Endothelial cell of umbilical vein (primary cell): Measurements from ENCODE around the gene MTTP. TPM values are rescaled to one million over a fixed set of nuclear protein-coding genes. Genes with fewer than 3 reads are reported as not detected.

Source experiments
- BruUV-seq: library from RNA; stranded (reverse); fragments of 400-500 nt; replicated peaks from 2 replicates; lab custom pipeline; 2021; lab: Mats Ljungman, UMichigan
- CTCF ChIA-PET: fragments of 300-600, 350-600 bp; sonication (Branson Sonifier 250); formaldehyde crosslinking; loops from one replicate; lab custom pipeline; 2021; ENCODE audit warnings: antibody characterized with exemption, inconsistent platforms; lab: Charles Lee
- POLR2A ChIA-PET: fragments of 300-600, 350-600 bp; sonication (Branson Sonifier 250); formaldehyde crosslinking; loops from one replicate; lab custom pipeline; 2021; ENCODE audit warnings: antibody characterized with exemption, inconsistent platforms; lab: Charles Lee
- DNase-seq: peaks from one replicate; pipeline ENCODE4 v3.0.0-alpha.2; 2011; ENCODE audit warnings: low read depth, low spot score
- FAIRE-seq: peaks from 2 replicates; lab custom pipeline; 2011; peaks lifted over from hg19 to GRCh38; lab: Jason Lieb, UNC
- H2AFZ ChIP-seq: 2 replicates; pipeline ENCODE4 v1.6.0; 2012; ENCODE audit warnings: low read depth, low read length, control low read depth, inconsistent platforms
- H3K27ac ChIP-seq: 2 replicates; pipeline ENCODE4 v1.5.1; 2011; ENCODE audit warnings: low read depth, mild to moderate bottlenecking, control low read depth, low read length, moderate library complexity; ENCODE audit not compliant: insufficient read depth
- H3K27me3 ChIP-seq, 2 experiments: 2 replicates each; pipeline versions ENCODE4 v1.6.0 to v1.6.1; 2011; ENCODE audit warnings: low read length in 2 of 2, mixed read lengths in 1 of 2; ENCODE audit not compliant: control insufficient read depth in 2 of 2, insufficient read depth in 2 of 2
- H3K36me3 ChIP-seq, 2 experiments: 2 replicates in 1 of 2; 3 replicates in 1 of 2; pipeline ENCODE4 v1.5.1; 2011; ENCODE audit warnings: low read length in 2 of 2, mild to moderate bottlenecking in 1 of 2, moderate library complexity in 1 of 2; ENCODE audit not compliant: control insufficient read depth in 2 of 2, insufficient read depth in 2 of 2; ENCODE audit errors: extremely low read depth in 1 of 2
- H3K4me1 ChIP-seq: 3 replicates; pipeline ENCODE4 v1.5.1; 2011; ENCODE audit warnings: mild to moderate bottlenecking, low read length; ENCODE audit not compliant: control insufficient read depth, insufficient read depth; ENCODE audit errors: extremely low read depth
- H3K4me2 ChIP-seq: 2 replicates; pipeline ENCODE4 v1.6.1; 2011; ENCODE audit warnings: low read length, control low read depth, mixed read lengths; ENCODE audit not compliant: insufficient read depth
- H3K4me3 ChIP-seq, 3 experiments: fragments of 200-600 bp in 1 of 3; sonication (generic), shearing (Covaris generic) in 1 of 3; replicated peaks in 1 of 3; 2 replicates each; pipeline ENCODE4 v1.5.1; 2011 to 2016; ENCODE audit warnings: control low read depth in 3 of 3, low read length in 3 of 3, mild to moderate bottlenecking in 2 of 3, inconsistent platforms in 1 of 3, low read depth in 1 of 3, moderate library complexity in 1 of 3; ENCODE audit not compliant: insufficient read depth in 1 of 3
- H3K79me2 ChIP-seq: 2 replicates; pipeline ENCODE4 v1.6.0; 2012; ENCODE audit warnings: low read length, inconsistent platforms; ENCODE audit not compliant: control insufficient read depth, insufficient read depth
- H3K9ac ChIP-seq: replicated peaks from 2 replicates; pipeline ENCODE3; 2011; ENCODE audit warnings: low read length, control low read depth; ENCODE audit not compliant: insufficient read depth; ENCODE audit errors: extremely low read depth
- H3K9me1 ChIP-seq: replicated peaks from 3 replicates; pipeline ENCODE4 v1.6.0; 2011; ENCODE audit warnings: mild to moderate bottlenecking, low read length; ENCODE audit not compliant: control insufficient read depth, insufficient read depth; ENCODE audit errors: extremely low read depth
- H3K9me3 ChIP-seq: replicated peaks from 2 replicates; pipeline ENCODE4 v1.5.1; 2012; ENCODE audit warnings: low read length, inconsistent platforms; ENCODE audit not compliant: control insufficient read depth, insufficient read depth
- H4K20me1 ChIP-seq: replicated peaks from 2 replicates; pipeline ENCODE3; 2011; ENCODE audit warnings: mild to moderate bottlenecking, low read length; ENCODE audit not compliant: control insufficient read depth, insufficient read depth; ENCODE audit errors: extremely low read depth
- CTCF ChIP-seq, 2 donors: IDR thresholded peaks; 1 replicate in 1 of 2; 2 replicates in 1 of 2; pipeline ENCODE4 v1.5.1; 2011; ENCODE audit warnings: low read length in 2 of 2, mild to moderate bottlenecking in 2 of 2, moderate library complexity in 2 of 2, control low read depth in 1 of 2, inconsistent platforms in 1 of 2, low read depth in 1 of 2; ENCODE audit not compliant: insufficient read depth in 1 of 2; ENCODE audit errors: extremely low read depth in 1 of 2
- EZH2 ChIP-seq: IDR thresholded peaks from 2 replicates; pipeline ENCODE4 v1.6.1; 2012; ENCODE audit warnings: borderline replicate concordance, low read depth, mild to moderate bottlenecking, moderate library complexity, low read length, inconsistent platforms; ENCODE audit not compliant: severe bottlenecking
- FOS ChIP-seq: IDR thresholded peaks from 2 replicates; pipeline ENCODE4 v1.6.1; 2011; ENCODE audit warnings: mild to moderate bottlenecking, low read length, moderate library complexity, borderline replicate concordance; ENCODE audit not compliant: insufficient read depth
- GATA2 ChIP-seq: IDR thresholded peaks from 2 replicates; pipeline ENCODE4 v1.7.0; 2011; ENCODE audit warnings: low read depth, mild to moderate bottlenecking, moderate library complexity, mixed read lengths, low read length; ENCODE audit not compliant: insufficient read length, insufficient read depth
- JUN ChIP-seq: IDR thresholded peaks from 2 replicates; pipeline ENCODE4 v1.6.1; 2011; ENCODE audit warnings: borderline replicate concordance, low read depth; ENCODE audit not compliant: insufficient read length, insufficient read depth
- MAX ChIP-seq: IDR thresholded peaks from 2 replicates; pipeline ENCODE4 v1.6.1; 2011; ENCODE audit not compliant: insufficient read depth, insufficient read length
- MYC ChIP-seq: IDR thresholded peaks from one replicate; pipeline ENCODE4 v1.6.1; 2011; ENCODE audit warnings: mild to moderate bottlenecking, low read depth, low read length
- POLR2A ChIP-seq: IDR thresholded peaks from 2 replicates; pipeline ENCODE4 v1.6.1; 2012; ENCODE audit warnings: low read depth, mild to moderate bottlenecking, control low read depth, low read length
- POLR2AphosphoS5 ChIP-seq: IDR thresholded peaks from 2 replicates; pipeline ENCODE4 v1.6.1; 2012; ENCODE audit warnings: low read depth, mild to moderate bottlenecking, control low read depth, low read length, moderate library complexity; ENCODE audit not compliant: insufficient read depth
- dilution Hi-C: fragments of 300-500 bp; cut with MboI; formaldehyde crosslinking; loops from one replicate; pipeline ENCODE4 v1.15.0; 2019; ENCODE audit warnings: low sequenced_read_pairs; ENCODE audit not compliant: extremely low pct_ligation_motif_present
- intact Hi-C: fragments of 100-400 bp; cut with micrococcal nuclease; formaldehyde crosslinking; loops from one replicate; pipeline ENCODE4 v1.10.0; 2022
- polyA plus RNA-seq, 4 experiments: library from polyadenylated mRNA; depleted of rRNA in 3 of 4; stranded (reverse) in 3 of 4; unstranded in 1 of 4; fragments of >200 nt; gene quantifications; 2 replicates each; pipeline versions ENCODE4 v1.2.1 to v1.2.3, GENCODE V29; 2011 to 2012; ENCODE audit warnings: missing spikeins in 1 of 4
- total RNA-seq: library from RNA; stranded (reverse); gene quantifications from 2 replicates; pipeline ENCODE4 v1.2.3, GENCODE V29; 2021

The MTTP gene
- total and polyA plus RNA-seq, 2 donors (not counting 3 experiments of a cell fraction or from before 2014, with no cell fraction given): not detected

- H3K9ac ChIP-seq: no peak overlapping the region
- DNase-seq (no peak), FAIRE-seq (no peak)
- no peak overlapping the region for H3K4me2 ChIP-seq
- BruUV-seq: no TSS peak
- ChIA-PET POLR2A (no interaction called here), CTCF (no interaction called here)
- H4K20me1 ChIP-seq: no peaks in the 10 kb centered on the region
- H3K9me1 ChIP-seq: no peaks in the 10 kb centered on the region
- no peak overlapping the region for H3K27ac ChIP-seq
- intact Hi-C loops (loop anchor here (10.0 kb wide), 1 partner anchor 1271 kb away; no protein-coding TSS in a partner anchor), dilution Hi-C loops (no loop called here)
- H3K4me1 ChIP-seq: no peaks in the 10 kb centered on the region
- TF ChIP-seq FOS: no peak
- no peak for TF ChIP-seq CTCF (IDR thresholded peaks at IDR 0.05; ENCODE audit: extremely low read depth in 1 of 2, insufficient read depth in 1 of 2, low read depth in 1 of 2, low read length in 2 of 2)
- TF ChIP-seq EZH2: no peak
- no peak for TF ChIP-seq JUN
- no peak for TF ChIP-seq POLR2AphosphoS5
- no peak for TF ChIP-seq MAX
- TF ChIP-seq GATA2: no peak
- no peak for TF ChIP-seq MYC
- TF ChIP-seq POLR2A: no peak
- no peaks in the 10 kb centered on the region for H3K79me2 ChIP-seq
- H3K9me3 ChIP-seq: no peaks in the 10 kb centered on the region
- H3K36me3 ChIP-seq: no peaks in the 10 kb centered on the region
- peaks cover 3 to 27% of the 10 kb centered on the region in 2 experiments for H3K27me3 ChIP-seq
- no peak overlapping the region for H2AFZ ChIP-seq
- no peak overlapping the region for H3K4me3 ChIP-seq
These were observed 772 bp upstream of the MTTP start for GRCh38 chr4:99573735-99574368.
